K562 (cell line): Measurements from ENCODE around the gene OLFM3. TPM values are rescaled to one million over a fixed set of nuclear protein-coding genes. Genes with fewer than 3 reads are reported as not detected.

Experiments used
- ATAC-seq: fragments of 200-7000 bp; cut with Tn5 transposase; 3 replicates; pipeline ENCODE4 v1.9.1; 2020; ENCODE audit warnings: moderate library complexity
- BruUV-seq: library from RNA; stranded (reverse); fragments of 400-500 nt; replicated peaks from 2 replicates; lab custom pipeline; 2021; lab: Mats Ljungman, UMichigan
- CTCF ChIA-PET: fragments of 300-600 bp; formaldehyde crosslinking; extraction: SDS; loops from one replicate; lab custom pipeline; 2021; ENCODE audit warnings: low intra/inter-chr PET ratio; lab: Yijun Ruan, JAX
- POLR2A ChIA-PET: fragments of 300-600, 350-650 bp; sonication (Branson Sonifier 250); formaldehyde crosslinking; extraction: SDS; loops from one replicate; lab custom pipeline; 2021; ENCODE audit warnings: antibody characterized with exemption, inconsistent platforms; lab: Yijun Ruan, JAX
- DNase-seq, 4 experiments: peaks; one replicate each; pipeline versions ENCODE4 v3.0.0 to v3.0.0-alpha.2; 2011 to 2018; ENCODE audit warnings: low spot score in 3 of 4, mixed read lengths in 3 of 4; ENCODE audit errors: extremely low read depth in 1 of 4
- FAIRE-seq: peaks from 2 replicates; lab custom pipeline; 2011; peaks lifted over from hg19 to GRCh38; lab: Jason Lieb, UNC
- H2AFZ ChIP-seq: 2 replicates; pipeline ENCODE4 v1.6.0; 2011; ENCODE audit warnings: low read depth, low read length, control low read depth, inconsistent platforms
- H3K27ac ChIP-seq: fragments of 200-600 bp; 3 replicates; pipeline ENCODE4 v1.8.0; 2011; ENCODE audit warnings: low read depth, mild to moderate bottlenecking, control low read depth, inconsistent platforms, low read length, moderate library complexity, mixed read lengths; ENCODE audit errors: extremely low read depth
- H3K27me3 ChIP-seq, 2 experiments: fragments of 300-600 bp in 1 of 2; 2 replicates in 1 of 2; 3 replicates in 1 of 2; pipeline versions ENCODE4 v1.6.0 to v1.8.0; 2011; ENCODE audit warnings: inconsistent platforms in 2 of 2, low read length in 2 of 2, mild to moderate bottlenecking in 1 of 2, mixed read lengths in 1 of 2, moderate library complexity in 1 of 2; ENCODE audit not compliant: control insufficient read depth in 2 of 2, insufficient read depth in 2 of 2
- H3K36me3 ChIP-seq: fragments of 300-600 bp; 3 replicates; pipeline ENCODE4 v1.8.0; 2011; ENCODE audit warnings: mild to moderate bottlenecking, low read length, inconsistent platforms; ENCODE audit not compliant: control insufficient read depth, insufficient read depth
- H3K4me1 ChIP-seq, 2 experiments: fragments of 200-600 bp in 1 of 2; replicated peaks in 1 of 2; 2 replicates in 1 of 2; 3 replicates in 1 of 2; pipeline versions ENCODE4 v1.5.1 to v1.8.0; 2011; ENCODE audit warnings: inconsistent platforms in 2 of 2, low read length in 2 of 2, mild to moderate bottlenecking in 1 of 2, mixed read lengths in 1 of 2, moderate library complexity in 1 of 2; ENCODE audit not compliant: control insufficient read depth in 2 of 2, insufficient read depth in 2 of 2
- H3K4me2 ChIP-seq: 2 replicates; pipeline ENCODE4 v1.6.1; 2011; ENCODE audit warnings: low read length, control low read depth, inconsistent platforms, mixed read lengths; ENCODE audit not compliant: insufficient read depth
- H3K4me3 ChIP-seq: fragments of 200-600 bp; sonication (generic), shearing (Covaris generic); 2 replicates; pipeline ENCODE4 v1.5.1; 2016; ENCODE audit warnings: control low read depth, inconsistent platforms
- H3K79me2 ChIP-seq: fragments of 200-600 bp; 3 replicates; pipeline ENCODE4 v1.8.0; 2011; ENCODE audit warnings: low read length, inconsistent platforms; ENCODE audit not compliant: control insufficient read depth, insufficient read depth
- H3K9ac ChIP-seq, 2 experiments: 2 replicates each; pipeline versions ENCODE4 v1.6.0 to v1.6.1; 2011; ENCODE audit warnings: low read depth in 2 of 2, low read length in 2 of 2, control low read depth in 1 of 2, inconsistent platforms in 1 of 2, mild to moderate bottlenecking in 1 of 2, mixed read lengths in 1 of 2; ENCODE audit not compliant: insufficient read depth in 1 of 2
- H3K9me1 ChIP-seq: one replicate; pipeline ENCODE4 v1.6.0; 2011; ENCODE audit warnings: inconsistent platforms, mild to moderate bottlenecking, low read length, moderate library complexity; ENCODE audit not compliant: control insufficient read depth, insufficient read depth
- H3K9me3 ChIP-seq: replicated peaks from 2 replicates; pipeline ENCODE4 v1.5.1; 2011; ENCODE audit warnings: low read depth, low read length, inconsistent platforms; ENCODE audit not compliant: control insufficient read depth, insufficient read depth
- H4K20me1 ChIP-seq: replicated peaks from 2 replicates; pipeline ENCODE4 v1.6.1; 2011; ENCODE audit warnings: low read length, inconsistent platforms, mixed read lengths; ENCODE audit not compliant: control insufficient read depth, insufficient read depth
- CEBPG ChIP-seq, 3 experiments: fragments of 200-800 bp in 1 of 3; sonication (Bioruptor generic) in 1 of 3; sonication (generic) in 1 of 3; formaldehyde crosslinking in 1 of 3; IDR thresholded peaks in 2 of 3; conservative IDR thresholded peaks in 1 of 3; 2 replicates each; pipeline versions ENCODE4 v1.6.1 to v1.8.0; 2016 to 2022; ENCODE audit warnings: missing compliant biosample characterization in 2 of 3, missing genetic modification characterization in 2 of 3, mild to moderate bottlenecking in 1 of 3, missing genetic modification reagents in 1 of 3
- MCM5 ChIP-seq: fragments of 450-650 bp; IDR thresholded peaks from 2 replicates; pipeline ENCODE4 v1.6.1; 2016; ENCODE audit warnings: low read depth
- RB1 ChIP-seq: fragments of 450-650 bp; IDR thresholded peaks from 2 replicates; pipeline ENCODE4 v1.6.1; 2017; ENCODE audit warnings: low read depth, mild to moderate bottlenecking
- SIX5 ChIP-seq, 2 experiments: IDR thresholded peaks; 2 replicates each; pipeline ENCODE4 v1.6.1; 2011; ENCODE audit warnings: low read length in 2 of 2, borderline replicate concordance in 1 of 2, low read depth in 1 of 2, mild to moderate bottlenecking in 1 of 2, moderate library complexity in 1 of 2; ENCODE audit not compliant: insufficient read depth in 1 of 2
- ZFP30 ChIP-seq: fragments of 250-450 bp; sonication (Bioruptor Pico); IDR thresholded peaks from 2 replicates; pipeline ENCODE4 v1.8.0; 2022; ENCODE audit warnings: moderate library complexity, mild to moderate bottlenecking, inconsistent platforms, borderline replicate concordance
- ZNF174 ChIP-seq: fragments of 250-450 bp; sonication (Bioruptor Pico); IDR thresholded peaks from 2 replicates; pipeline ENCODE4 v1.4.0; 2020; ENCODE audit warnings: mild to moderate bottlenecking
- WGBS: fragments of 100-300 bp; shearing (Covaris generic); methylation state at CpG from one replicate; pipeline ENCODE4 v1.1.6; 2016; ENCODE audit warnings: low coverage, mixed read lengths; ENCODE audit not compliant: insufficient coverage; ENCODE audit errors: missing lambda C conversion rate; 5-methylcytosine and 5-hydroxymethylcytosine counted together
- in situ Hi-C: fragments of 300-500 bp; cut with MboI; formaldehyde crosslinking; loops from 4 replicates; pipeline ENCODE4 v1.15.0; 2018; ENCODE audit warnings: inconsistent platforms, mixed read lengths
- intact Hi-C: fragments of 100-400 bp; cut with micrococcal nuclease; formaldehyde crosslinking; loops from 2 replicates; pipeline ENCODE4 v1.14.2; 2022
- polyA plus RNA-seq, 8 experiments: library from polyadenylated mRNA; depleted of rRNA in 4 of 8; stranded (reverse) in 5 of 8; unstranded in 3 of 8; fragments of >200 nt; fragmentation: Nextera tagmentation in 2 of 8; fragmentation: Illumina TruSeq in 1 of 8; extraction: Ambion mirVana in 2 of 8; extraction: Trizol in 1 of 8; gene quantifications; 2 replicates each; pipeline versions ENCODE4 v1.2.1 to v1.2.3, GENCODE V29; 2011 to 2014; ENCODE audit warnings: inconsistent platforms in 1 of 8, missing spikeins in 1 of 8
- total RNA-seq, 7 experiments: library from RNA; depleted of rRNA in 6 of 7; stranded (reverse); fragments of >200 nt in 6 of 7; fragmentation: Illumina TruSeq in 2 of 7; extraction: Trizol in 2 of 7; gene quantifications; 2 replicates each; pipeline versions ENCODE4 v1.2.1 to v1.2.3, GENCODE V29; 2011 to 2021; ENCODE audit warnings: low replicate concordance in 1 of 7
- TF ChIP-seq, protein P1 (sequence below): fragments of 450-650 bp; IDR thresholded peaks from 2 replicates; pipeline ENCODE4 v1.6.1; 2018; ENCODE audit warnings: mild to moderate bottlenecking, low read depth; ENCODE audit not compliant: partially characterized antibody
- TF ChIP-seq, protein P2 (sequence below): fragments of 250-450 bp; sonication (Bioruptor Pico); IDR thresholded peaks from 2 replicates; pipeline ENCODE4 v1.9.0; 2021; ENCODE audit warnings: mild to moderate bottlenecking, inconsistent platforms
- TF ChIP-seq, protein P3 (sequence below): sonication (generic); formaldehyde crosslinking; IDR thresholded peaks from 2 replicates; pipeline ENCODE4 v1.8.1; 2023; ENCODE audit warnings: missing genetic modification reagents, mild to moderate bottlenecking, borderline replicate concordance
- TF ChIP-seq, protein P4 (sequence below): fragments of 450-650 bp; IDR thresholded peaks from 2 replicates; pipeline ENCODE4 v1.6.1; 2017; ENCODE audit warnings: mild to moderate bottlenecking, moderate library complexity

Gene OLFM3
- total and polyA plus RNA-seq, 9 of the 15 experiments (the other 6 are each of a cell fraction or from before 2014, with no cell fraction given) = 0.07 TPM; not detected in 8

DNA sequence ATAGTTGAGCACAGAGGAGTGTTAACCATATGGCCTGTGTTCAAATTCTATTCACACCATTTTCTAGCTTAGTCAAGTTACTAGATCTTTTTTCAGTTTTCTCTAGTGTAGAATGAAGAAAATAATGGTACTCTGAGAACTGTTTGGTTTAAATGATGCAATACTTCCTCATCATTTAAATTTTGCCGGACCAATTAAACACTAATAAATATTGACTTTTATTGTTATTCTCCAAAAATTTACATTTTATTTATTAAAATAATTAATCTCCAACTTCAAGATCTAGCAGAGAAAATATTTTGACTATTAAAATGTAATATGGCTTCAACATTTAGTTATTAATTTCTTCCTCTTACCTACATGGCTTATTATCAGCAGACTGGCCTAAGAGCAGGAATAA lies 123.1 kb downstream of the OLFM3 start (continued):
- TF ChIP-seq, protein P1, sequence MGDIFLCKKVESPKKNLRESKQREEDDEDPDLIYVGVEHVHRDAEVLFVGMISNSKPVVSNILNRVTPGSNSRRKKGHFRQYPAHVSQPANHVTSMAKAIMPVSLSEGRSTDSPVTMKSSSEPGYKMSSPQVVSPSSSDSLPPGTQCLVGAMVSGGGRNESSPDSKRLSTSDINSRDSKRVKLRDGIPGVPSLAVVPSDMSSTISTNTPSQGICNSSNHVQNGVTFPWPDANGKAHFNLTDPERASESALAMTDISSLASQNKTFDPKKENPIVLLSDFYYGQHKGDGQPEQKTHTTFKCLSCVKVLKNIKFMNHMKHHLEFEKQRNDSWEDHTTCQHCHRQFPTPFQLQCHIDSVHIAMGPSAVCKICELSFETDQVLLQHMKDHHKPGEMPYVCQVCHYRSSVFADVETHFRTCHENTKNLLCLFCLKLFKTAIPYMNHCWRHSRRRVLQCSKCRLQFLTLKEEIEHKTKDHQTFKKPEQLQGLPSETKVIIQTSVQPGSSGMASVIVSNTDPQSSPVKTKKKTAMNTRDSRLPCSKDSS = no peak
- no peak for TF ChIP-seq CEBPG (CRISPR knock-in tag; IDR thresholded peaks at IDR 0.05)
- TF ChIP-seq CEBPG (tag; conservative IDR thresholded peaks at IDR 0.05 in 1 of 2, IDR thresholded peaks at IDR 0.05 in 1 of 2) = peak in 1 of 2 experiments; percentile 61; a peak in 1 of 4 replicates

DNA sequence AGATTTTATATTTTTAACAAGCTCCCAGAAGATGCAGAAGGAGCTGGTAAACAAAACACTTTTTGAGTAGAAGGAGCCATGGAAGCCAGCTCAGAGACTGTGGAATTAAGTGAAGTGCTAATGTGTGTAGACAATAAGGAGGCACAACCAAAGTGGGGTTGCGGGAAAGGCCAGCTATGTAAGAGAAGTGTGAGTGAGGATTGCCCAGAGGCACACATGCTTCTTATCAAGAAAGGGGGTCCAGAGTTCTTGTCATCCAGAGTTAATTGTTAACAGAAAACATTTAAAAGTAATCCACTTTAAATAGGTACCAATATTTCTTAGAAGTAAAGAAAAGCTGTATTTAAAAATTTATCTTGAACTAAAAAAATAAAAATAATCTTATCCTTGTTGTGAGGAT lies 136.8 kb downstream of the OLFM3 start:
- H2AFZ ChIP-seq = no peak overlapping the region
- intact Hi-C loops (no loop called here), in situ Hi-C loops (no loop called here)
- ATAC-seq (no peak), FAIRE-seq (no peak), DNase-seq (no peak)
- ChIA-PET POLR2A (no interaction called here), CTCF (no interaction called here)
- H3K79me2 ChIP-seq = no peaks in the 10 kb centered on the region
- H3K9ac ChIP-seq = no peak overlapping the region
- no peak overlapping the region for H3K4me2 ChIP-seq
- no peaks in the 10 kb centered on the region for H3K9me3 ChIP-seq
- H3K36me3 ChIP-seq = no peaks in the 10 kb centered on the region
- BruUV-seq = no TSS peak
- H3K4me1 ChIP-seq = no peaks in the 10 kb centered on the region
- 0% methylated on average over 1 of the region's 1 CpG for WGBS
- H3K9me1 ChIP-seq = no peaks in the 10 kb centered on the region
- no peak overlapping the region for H3K4me3 ChIP-seq
- no peaks in the 10 kb centered on the region for H4K20me1 ChIP-seq
- H3K27ac ChIP-seq = no peak overlapping the region
- H3K27me3 ChIP-seq = no peaks in the 10 kb centered on the region
- TF ChIP-seq RB1 (no peak), SIX5 (IDR thresholded peaks at IDR 0.05; ENCODE audit: borderline replicate concordance in 1 of 2, insufficient read depth in 1 of 2, low read depth in 1 of 2, low read length in 2 of 2) (no peak), ZNF174 (CRISPR knock-in tag) (no peak), ZFP30 (no peak), MCM5 (no peak)
- TF ChIP-seq, protein P2, sequence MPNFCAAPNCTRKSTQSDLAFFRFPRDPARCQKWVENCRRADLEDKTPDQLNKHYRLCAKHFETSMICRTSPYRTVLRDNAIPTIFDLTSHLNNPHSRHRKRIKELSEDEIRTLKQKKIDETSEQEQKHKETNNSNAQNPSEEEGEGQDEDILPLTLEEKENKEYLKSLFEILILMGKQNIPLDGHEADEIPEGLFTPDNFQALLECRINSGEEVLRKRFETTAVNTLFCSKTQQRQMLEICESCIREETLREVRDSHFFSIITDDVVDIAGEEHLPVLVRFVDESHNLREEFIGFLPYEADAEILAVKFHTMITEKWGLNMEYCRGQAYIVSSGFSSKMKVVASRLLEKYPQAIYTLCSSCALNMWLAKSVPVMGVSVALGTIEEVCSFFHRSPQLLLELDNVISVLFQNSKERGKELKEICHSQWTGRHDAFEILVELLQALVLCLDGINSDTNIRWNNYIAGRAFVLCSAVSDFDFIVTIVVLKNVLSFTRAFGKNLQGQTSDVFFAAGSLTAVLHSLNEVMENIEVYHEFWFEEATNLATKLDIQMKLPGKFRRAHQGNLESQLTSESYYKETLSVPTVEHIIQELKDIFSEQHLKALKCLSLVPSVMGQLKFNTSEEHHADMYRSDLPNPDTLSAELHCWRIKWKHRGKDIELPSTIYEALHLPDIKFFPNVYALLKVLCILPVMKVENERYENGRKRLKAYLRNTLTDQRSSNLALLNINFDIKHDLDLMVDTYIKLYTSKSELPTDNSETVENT (CRISPR knock-in tag) = no peak
- TF ChIP-seq, protein P3, sequence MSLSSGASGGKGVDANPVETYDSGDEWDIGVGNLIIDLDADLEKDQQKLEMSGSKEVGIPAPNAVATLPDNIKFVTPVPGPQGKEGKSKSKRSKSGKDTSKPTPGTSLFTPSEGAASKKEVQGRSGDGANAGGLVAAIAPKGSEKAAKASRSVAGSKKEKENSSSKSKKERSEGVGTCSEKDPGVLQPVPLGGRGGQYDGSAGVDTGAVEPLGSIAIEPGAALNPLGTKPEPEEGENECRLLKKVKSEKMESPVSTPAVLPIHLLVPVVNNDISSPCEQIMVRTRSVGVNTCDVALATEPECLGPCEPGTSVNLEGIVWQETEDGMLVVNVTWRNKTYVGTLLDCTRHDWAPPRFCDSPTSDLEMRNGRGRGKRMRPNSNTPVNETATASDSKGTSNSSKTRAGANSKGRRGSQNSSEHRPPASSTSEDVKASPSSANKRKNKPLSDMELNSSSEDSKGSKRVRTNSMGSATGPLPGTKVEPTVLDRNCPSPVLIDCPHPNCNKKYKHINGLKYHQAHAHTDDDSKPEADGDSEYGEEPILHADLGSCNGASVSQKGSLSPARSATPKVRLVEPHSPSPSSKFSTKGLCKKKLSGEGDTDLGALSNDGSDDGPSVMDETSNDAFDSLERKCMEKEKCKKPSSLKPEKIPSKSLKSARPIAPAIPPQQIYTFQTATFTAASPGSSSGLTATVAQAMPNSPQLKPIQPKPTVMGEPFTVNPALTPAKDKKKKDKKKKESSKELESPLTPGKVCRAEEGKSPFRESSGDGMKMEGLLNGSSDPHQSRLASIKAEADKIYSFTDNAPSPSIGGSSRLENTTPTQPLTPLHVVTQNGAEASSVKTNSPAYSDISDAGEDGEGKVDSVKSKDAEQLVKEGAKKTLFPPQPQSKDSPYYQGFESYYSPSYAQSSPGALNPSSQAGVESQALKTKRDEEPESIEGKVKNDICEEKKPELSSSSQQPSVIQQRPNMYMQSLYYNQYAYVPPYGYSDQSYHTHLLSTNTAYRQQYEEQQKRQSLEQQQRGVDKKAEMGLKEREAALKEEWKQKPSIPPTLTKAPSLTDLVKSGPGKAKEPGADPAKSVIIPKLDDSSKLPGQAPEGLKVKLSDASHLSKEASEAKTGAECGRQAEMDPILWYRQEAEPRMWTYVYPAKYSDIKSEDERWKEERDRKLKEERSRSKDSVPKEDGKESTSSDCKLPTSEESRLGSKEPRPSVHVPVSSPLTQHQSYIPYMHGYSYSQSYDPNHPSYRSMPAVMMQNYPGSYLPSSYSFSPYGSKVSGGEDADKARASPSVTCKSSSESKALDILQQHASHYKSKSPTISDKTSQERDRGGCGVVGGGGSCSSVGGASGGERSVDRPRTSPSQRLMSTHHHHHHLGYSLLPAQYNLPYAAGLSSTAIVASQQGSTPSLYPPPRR = no peak
- TF ChIP-seq, protein P4, sequence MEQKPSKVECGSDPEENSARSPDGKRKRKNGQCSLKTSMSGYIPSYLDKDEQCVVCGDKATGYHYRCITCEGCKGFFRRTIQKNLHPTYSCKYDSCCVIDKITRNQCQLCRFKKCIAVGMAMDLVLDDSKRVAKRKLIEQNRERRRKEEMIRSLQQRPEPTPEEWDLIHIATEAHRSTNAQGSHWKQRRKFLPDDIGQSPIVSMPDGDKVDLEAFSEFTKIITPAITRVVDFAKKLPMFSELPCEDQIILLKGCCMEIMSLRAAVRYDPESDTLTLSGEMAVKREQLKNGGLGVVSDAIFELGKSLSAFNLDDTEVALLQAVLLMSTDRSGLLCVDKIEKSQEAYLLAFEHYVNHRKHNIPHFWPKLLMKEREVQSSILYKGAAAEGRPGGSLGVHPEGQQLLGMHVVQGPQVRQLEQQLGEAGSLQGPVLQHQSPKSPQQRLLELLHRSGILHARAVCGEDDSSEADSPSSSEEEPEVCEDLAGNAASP = no peak
